Tibial nerve (tissue), 3 donors: ENCODE measurements around the gene MLN.

Source experiments
- CTCF ChIP-seq, 5 experiments: fragments of 200-600 bp in 3 of 5; fragments of 450-650 bp in 2 of 5; sonication (generic) in 3 of 5; IDR thresholded peaks; one replicate each; pipeline ENCODE4 v1.5.1; 2016 to 2019; ENCODE audit warnings: antibody characterized with exemption in 5 of 5, mild to moderate bottlenecking in 3 of 5, moderate library complexity in 2 of 5
- POLR2A ChIP-seq, 2 donors: fragments of 450-650 bp; IDR thresholded peaks; one replicate each; pipeline ENCODE4 v1.6.1; 2017; ENCODE audit warnings: antibody characterized with exemption in 2 of 2, mild to moderate bottlenecking in 2 of 2, moderate library complexity in 2 of 2

- TF ChIP-seq CTCF (IDR thresholded peaks at IDR 0.05) (peak; percentile 26 to 56 (median 32)), POLR2A (IDR thresholded peaks at IDR 0.05) (no peak)
Measured at GRCh38 chr6:33761922-33762629, 41.7 kb downstream of the MLN start.
